ENCODE data around the gene CST3.

DNA sequence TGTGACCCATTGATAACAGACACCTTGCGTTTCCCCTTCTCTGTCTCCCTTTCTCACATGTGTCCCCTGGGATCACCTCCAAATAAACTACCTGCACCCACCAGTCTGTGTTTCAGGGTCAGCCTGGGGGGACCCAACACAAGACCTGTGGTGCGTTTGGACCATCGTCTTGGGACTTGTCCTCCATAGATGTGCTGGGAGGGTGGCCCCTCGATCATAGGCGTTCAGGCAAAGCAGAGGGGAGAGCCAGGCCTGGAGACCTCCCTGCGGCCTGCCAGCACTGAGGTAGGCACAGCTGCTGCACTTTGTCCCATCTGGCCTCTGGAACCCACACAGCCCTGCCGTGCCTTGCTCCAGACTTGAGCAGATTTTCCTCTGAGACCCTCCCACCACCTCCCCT, 50.1 kb downstream of the CST3 start:
- TF ChIP-seq POLR2A (IDR thresholded peaks at IDR 0.05; ENCODE audit: control extremely low read depth in 1 of 2, low read depth in 2 of 2, low read length in 2 of 2) = no peak
- no peak for TF ChIP-seq CREB1 (IDR thresholded peaks at IDR 0.05)
- TF ChIP-seq GABPA (IDR thresholded peaks at IDR 0.05; ENCODE audit: borderline replicate concordance, insufficient read depth, low read length) = no peak
- TF ChIP-seq JUND (IDR thresholded peaks at IDR 0.05; ENCODE audit: low read length) = no peak
- TF ChIP-seq SUZ12 (IDR thresholded peaks at IDR 0.05; ENCODE audit: low read length) = no peak

Data from H1 (cell line).